Activated T-helper 1 cell treated with anti-CD3 and anti-CD28 coated beads, Interleukin-12 subunit alpha, Interleukin-12 subunit beta, Interleukin-2, Interleukin-4 antibody, amounts not matched to agents 30 ng/mL and 10 ng/mL and 1 ng/mL, durations not matched to agents 14 hours and 24 hours and 36 hours (primary cell): ENCODE data around the gene PGA4. TPM values are rescaled to one million over a fixed set of nuclear protein-coding genes. Genes with fewer than 3 reads are reported as not detected.
"Not testable (repeated sequence)": the region's sequence is repeated elsewhere in the genome, so short reads cannot be mapped to it uniquely, and the experiment has no call there.

Experiments used
- DNase-seq: peaks from one replicate; pipeline ENCODE4 v3.0.0; 2021; ENCODE audit warnings: low spot score
- H3K27ac Mint-ChIP-seq: one replicate; pipeline ENCODE4 v1.8.0; 2021; ENCODE audit warnings: mild to moderate bottlenecking, mixed read lengths
- H3K27me3 Mint-ChIP-seq: one replicate; pipeline ENCODE4 v1.8.0; 2022; ENCODE audit warnings: mild to moderate bottlenecking, moderate library complexity, mixed read lengths; ENCODE audit not compliant: insufficient read depth
- H3K36me3 Mint-ChIP-seq: one replicate; pipeline ENCODE4 v1.8.0; 2021; ENCODE audit warnings: low read depth, mixed read lengths
- H3K4me1 Mint-ChIP-seq: one replicate; pipeline ENCODE4 v1.8.0; 2021; ENCODE audit warnings: low read depth, mixed read lengths
- H3K4me3 Mint-ChIP-seq: one replicate; pipeline ENCODE4 v1.8.0; 2021; ENCODE audit warnings: mild to moderate bottlenecking, moderate library complexity, mixed read lengths
- H3K9me3 Mint-ChIP-seq: one replicate; pipeline ENCODE4 v1.8.0; 2021; ENCODE audit warnings: mixed read lengths
- intact Hi-C: fragments of 100-400 bp; cut with micrococcal nuclease; formaldehyde crosslinking; loops from one replicate; pipeline ENCODE4 v1.15.1; 2024
- total RNA-seq: library from RNA; stranded (reverse); gene quantifications from 2 replicates; pipeline ENCODE4 v1.2.3, GENCODE V29; 2022

The PGA4 gene
- total RNA-seq, 1 donor from 2014 or later, result not detected

DNA sequence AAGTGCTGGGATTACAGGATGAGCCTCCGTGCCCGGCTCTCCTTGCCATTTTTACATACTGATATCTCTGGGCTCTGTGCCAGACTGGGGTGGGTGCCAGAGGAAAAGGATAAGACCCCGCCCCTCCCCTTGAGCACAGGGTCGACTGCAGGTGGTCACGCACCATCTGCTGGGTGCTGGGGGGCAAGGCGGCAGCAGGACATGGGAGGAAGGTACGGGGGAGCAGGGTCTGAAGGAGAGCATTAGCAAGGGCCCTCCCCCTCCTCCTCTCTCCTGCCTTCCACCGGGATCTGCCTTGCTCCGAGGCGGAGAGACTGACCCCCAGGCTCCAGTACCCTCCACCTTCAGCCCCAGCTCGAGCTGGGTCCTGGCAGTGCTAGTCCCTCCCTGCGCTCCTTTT is 28.6 kb upstream of the PGA4 start:
- Mint-ChIP-seq H3K9me3 (no peaks in the 10 kb centered on the region), H3K4me3 (no peak overlapping the region)
- intact Hi-C loops, result no loop called here

DNA sequence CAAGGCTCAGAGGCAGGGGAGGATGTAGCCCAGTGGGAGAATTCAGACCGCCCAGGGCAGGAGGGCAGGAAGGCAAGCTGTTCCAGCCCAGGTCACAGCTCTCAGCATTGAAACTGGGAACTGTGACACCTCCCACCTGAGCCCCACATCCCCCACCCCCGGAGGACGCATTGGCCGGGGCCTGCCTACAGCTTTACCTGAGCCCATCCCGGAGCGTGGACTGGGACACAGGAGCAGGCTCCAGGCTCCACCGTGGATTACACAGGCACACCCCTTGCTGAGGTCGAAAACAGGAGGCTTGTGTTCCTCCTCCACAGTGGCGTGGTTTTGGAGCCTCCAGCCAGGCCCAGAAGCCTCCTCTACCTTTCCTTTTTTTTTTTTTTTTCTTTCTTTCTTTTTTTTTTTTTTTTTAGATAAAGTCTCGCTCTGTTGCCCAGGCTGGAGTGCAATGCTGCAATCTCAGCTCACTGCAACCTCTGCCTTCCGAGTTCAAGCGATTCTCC is 27.9 kb upstream of the PGA4 start:
- no peaks in the 10 kb centered on the region for H3K9me3 Mint-ChIP-seq
- H3K36me3 Mint-ChIP-seq, result no peaks in the 10 kb centered on the region
- no peak overlapping the region for H3K27ac Mint-ChIP-seq
- intact Hi-C loops, result no loop called here
- peaks cover 25% of the 10 kb centered on the region for H3K27me3 Mint-ChIP-seq
- no peak for DNase-seq
- no peaks in the 10 kb centered on the region for H3K4me1 Mint-ChIP-seq
- no peak overlapping the region for H3K4me3 Mint-ChIP-seq

More for the DNA sequence above, 28.6 kb upstream of the PGA4 start:
- Mint-ChIP-seq H3K27ac (no peak overlapping the region), H3K4me1 (no peaks in the 10 kb centered on the region), H3K36me3 (no peaks in the 10 kb centered on the region), H3K27me3 (peaks cover 25% of the 10 kb centered on the region)
- DNase-seq, result no peak

DNA sequence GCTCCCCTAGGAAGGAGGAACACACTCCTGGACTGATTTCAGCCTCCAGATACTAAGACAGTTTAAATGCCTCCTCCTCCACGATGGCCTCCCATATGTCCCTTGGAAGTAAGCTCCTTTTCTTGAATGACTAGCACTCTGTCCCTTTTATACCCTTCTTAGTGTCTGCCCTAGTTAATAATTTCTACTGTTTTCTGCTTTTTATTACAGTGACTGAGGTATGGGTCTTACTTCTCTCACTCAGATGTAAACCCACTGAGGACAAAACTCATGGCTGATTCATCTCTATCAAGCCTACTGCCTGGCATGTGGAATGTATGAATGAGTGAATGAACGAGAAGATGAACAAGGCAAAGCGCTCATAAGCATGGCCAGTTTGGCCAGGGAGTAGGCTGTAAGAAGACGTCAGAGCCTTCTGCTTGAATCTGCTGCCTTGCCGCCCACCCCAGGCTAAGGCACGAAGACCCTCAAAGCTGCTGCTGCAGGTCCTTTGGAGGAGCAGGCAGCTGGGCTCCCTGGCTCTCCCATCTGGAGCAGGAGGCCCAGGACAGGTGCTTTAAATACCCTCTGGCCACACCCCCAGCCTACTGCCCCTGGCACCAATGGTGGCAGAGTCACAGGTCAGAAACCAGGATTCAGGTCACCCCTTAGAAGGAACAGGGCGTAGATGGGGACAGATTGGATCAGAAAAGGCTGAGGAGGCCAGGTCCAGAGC is 27.0 kb upstream of the PGA4 start:
- H3K4me3 Mint-ChIP-seq, result no peak overlapping the region
- H3K4me1 Mint-ChIP-seq, result no peaks in the 10 kb centered on the region
- H3K27ac Mint-ChIP-seq, result no peak overlapping the region
- peaks cover 17% of the 10 kb centered on the region for H3K27me3 Mint-ChIP-seq
- no peaks in the 10 kb centered on the region for H3K36me3 Mint-ChIP-seq
- H3K9me3 Mint-ChIP-seq, result no peaks in the 10 kb centered on the region
- no peak for DNase-seq
- intact Hi-C loops, result no loop called here

DNA sequence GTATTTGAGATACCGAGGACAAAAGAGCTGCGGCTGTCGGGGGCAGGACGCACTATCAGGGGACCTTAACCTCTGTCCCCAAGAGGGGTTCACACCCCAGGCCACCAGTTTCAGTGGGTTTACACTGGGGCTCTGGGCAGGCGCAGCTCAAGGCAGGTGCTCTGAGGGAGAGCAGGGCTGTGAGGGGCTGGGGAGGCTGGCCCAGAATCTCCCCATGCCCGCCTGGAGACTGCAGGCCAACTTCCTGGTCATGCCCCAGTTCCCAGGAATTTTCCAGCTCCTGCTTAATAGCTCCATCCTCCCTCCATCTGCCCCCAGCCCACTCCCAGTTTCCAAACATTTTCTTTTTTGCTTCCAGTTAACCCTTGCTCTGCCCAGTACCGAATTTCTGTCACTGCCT is 26.4 kb upstream of the PGA4 start:
- intact Hi-C loops, result no loop called here
- peaks cover 21% of the 10 kb centered on the region for H3K27me3 Mint-ChIP-seq
- no peaks in the 10 kb centered on the region for H3K36me3 Mint-ChIP-seq
- H3K4me3 Mint-ChIP-seq, result no peak overlapping the region
- H3K9me3 Mint-ChIP-seq, result no peaks in the 10 kb centered on the region
- no peak overlapping the region for H3K27ac Mint-ChIP-seq
- no peaks in the 10 kb centered on the region for H3K4me1 Mint-ChIP-seq
- no peak for DNase-seq

DNA sequence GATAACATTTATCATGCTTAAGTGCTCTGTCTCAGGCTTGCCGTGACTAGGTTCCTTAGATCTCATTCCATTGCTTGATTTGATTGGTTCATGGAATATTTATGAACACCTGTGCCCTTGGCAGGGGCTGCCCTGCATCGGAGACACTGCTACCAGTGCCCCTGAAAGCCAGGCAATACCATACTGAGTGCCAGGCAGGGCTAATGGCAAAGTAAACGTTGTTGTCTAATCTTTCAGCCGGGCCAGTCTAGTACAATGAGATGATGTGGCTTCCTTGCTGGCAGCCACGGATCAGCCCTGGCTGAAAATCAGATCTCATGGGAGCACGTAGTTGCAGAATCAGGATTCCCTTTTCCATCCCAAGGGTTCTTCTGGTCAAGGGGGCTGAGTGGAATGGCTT is 23.8 kb upstream of the PGA4 start:
- H3K27me3 Mint-ChIP-seq, result peaks cover 25% of the 10 kb centered on the region
- H3K9me3 Mint-ChIP-seq, result no peaks in the 10 kb centered on the region
- intact Hi-C loops, result no loop called here
- no peak overlapping the region for H3K27ac Mint-ChIP-seq
- no peaks in the 10 kb centered on the region for H3K36me3 Mint-ChIP-seq
- no peaks in the 10 kb centered on the region for H3K4me1 Mint-ChIP-seq
- H3K4me3 Mint-ChIP-seq, result no peak overlapping the region
- DNase-seq, result no peak

DNA sequence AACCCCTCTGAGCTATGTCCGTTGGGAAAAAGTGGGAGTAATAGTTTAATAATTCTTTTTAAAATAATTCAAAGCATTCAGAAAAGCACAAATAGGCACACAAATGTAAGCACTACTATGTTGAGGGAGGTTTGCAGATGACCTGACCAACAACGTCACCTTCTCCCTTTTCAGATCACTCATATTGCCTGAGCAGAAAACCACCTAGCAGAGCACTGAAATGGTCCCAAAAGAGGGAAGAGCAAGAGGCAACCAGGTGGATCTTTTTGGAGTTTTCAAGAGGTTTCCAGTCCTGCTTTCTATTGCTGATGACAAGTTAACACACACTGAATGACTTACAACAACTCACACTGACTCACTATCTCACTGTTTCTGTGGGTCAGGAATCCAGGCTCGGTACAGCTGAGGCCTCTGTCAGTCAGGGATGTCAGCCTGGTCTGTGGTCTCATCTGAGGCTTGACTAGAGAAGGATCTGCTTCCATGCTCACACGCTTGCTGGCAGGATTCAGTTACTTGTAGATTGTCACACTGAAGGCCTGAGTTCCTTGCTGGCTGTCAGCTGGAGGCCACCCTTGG is 23.1 kb upstream of the PGA4 start:
- Mint-ChIP-seq H3K4me3 (no peak overlapping the region), H3K9me3 (no peaks in the 10 kb centered on the region), H3K27me3 (peaks cover 22% of the 10 kb centered on the region), H3K4me1 (no peaks in the 10 kb centered on the region), H3K36me3 (no peaks in the 10 kb centered on the region), H3K27ac (no peak overlapping the region)
- intact Hi-C loops, result no loop called here
- no peak for DNase-seq

DNA sequence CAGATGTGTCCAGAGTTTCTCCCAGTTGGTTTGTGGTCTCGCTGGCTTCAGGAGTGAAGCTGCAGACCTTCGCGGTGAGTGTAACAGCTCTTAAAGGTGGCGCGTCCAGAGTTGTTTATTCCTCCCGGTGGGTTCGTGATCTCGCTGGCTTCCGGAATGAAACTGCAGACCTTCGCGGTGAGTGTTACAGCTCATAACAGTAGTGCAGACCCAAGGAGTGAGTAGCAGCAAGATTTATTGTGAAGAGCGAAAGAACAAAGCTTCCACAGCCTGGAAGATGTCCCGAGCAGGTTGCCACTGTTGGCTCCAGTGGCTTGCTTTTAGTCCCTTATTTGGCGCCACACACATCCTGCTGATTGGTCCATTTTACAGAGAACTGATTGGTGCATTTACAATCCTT is 20.7 kb upstream of the PGA4 start:
- Mint-ChIP-seq H3K4me3 (no peak overlapping the region), H3K9me3 (no peaks in the 10 kb centered on the region), H3K4me1 (no peaks in the 10 kb centered on the region), H3K27ac (no peak overlapping the region), H3K36me3 (no peaks in the 10 kb centered on the region), H3K27me3 (peaks cover 16% of the 10 kb centered on the region)
- DNase-seq, result no peak
- intact Hi-C loops, result no loop called here

DNA sequence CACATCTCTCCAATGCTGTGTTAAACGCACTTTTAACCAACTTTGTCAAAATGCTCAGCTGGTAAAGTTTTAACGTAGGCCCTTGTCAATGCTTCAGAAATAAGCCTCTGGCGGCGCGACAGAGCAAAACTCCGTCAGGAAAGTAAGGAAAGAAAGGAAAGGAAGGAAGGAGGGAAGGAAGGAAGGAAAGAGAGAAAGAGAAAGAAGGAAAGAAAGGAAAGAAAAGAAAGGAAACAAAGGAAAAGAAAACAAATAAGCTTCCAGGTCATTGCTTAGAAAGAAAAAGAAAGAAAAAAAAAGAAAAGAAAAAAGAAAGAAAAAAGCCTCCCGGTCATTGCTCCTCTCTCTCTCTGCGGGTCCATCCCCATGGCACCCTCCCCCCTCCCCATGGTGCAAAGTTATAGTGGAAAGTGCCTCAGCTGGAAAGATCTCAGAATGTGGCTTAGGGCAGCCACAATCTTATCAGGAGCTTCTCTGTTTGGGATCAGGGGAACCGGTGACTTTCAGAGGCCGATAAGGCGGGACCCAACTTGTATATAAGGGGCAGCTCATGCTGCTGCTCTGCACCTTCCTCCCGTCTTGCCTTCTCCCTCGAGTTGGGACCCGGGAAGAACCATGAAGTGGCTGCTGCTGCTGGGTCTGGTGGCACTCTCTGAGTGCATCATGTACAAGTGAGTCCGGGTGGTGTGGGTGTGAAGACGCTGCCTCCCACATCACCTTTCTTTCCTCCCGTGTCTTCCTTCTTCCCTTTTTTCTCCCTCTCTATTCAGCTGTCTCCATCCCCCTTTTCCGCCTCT is 19.0 kb upstream of the PGA4 start, which contains the start of gene PGA3:
PGA3 (plus strand) TSS at position 566 of the 797 bp plus-strand sequence; CDS start at position 616, 50 bp downstream.
- H3K36me3 Mint-ChIP-seq, H3K4me1 Mint-ChIP-seq, H3K4me3 Mint-ChIP-seq, DNase-seq, intact Hi-C loops, H3K9me3 Mint-ChIP-seq, H3K27ac Mint-ChIP-seq: not testable (repeated sequence)
- peaks cover 14% of the 10 kb centered on the region for H3K27me3 Mint-ChIP-seq

DNA sequence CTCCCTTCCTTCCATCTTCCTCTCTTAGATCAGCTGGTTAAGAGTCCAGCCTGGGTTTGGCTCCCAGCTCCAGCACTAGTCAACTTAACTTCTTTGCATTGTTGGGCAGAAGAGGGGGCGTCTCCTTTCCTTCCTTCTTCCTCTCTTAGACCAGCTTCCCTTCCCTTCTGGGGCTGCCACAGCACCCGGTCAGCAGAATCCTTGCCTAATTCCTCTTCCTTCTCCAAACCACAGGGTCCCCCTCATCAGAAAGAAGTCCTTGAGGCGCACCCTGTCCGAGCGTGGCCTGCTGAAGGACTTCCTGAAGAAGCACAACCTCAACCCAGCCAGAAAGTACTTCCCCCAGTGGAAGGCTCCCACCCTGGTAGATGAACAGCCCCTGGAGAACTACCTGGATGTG is 18.3 kb upstream of the PGA4 start:
- intact Hi-C loops, H3K27ac Mint-ChIP-seq, H3K36me3 Mint-ChIP-seq, H3K4me3 Mint-ChIP-seq, H3K9me3 Mint-ChIP-seq, DNase-seq, H3K4me1 Mint-ChIP-seq: not testable (repeated sequence)
- H3K27me3 Mint-ChIP-seq, result peaks cover 14% of the 10 kb centered on the region

DNA sequence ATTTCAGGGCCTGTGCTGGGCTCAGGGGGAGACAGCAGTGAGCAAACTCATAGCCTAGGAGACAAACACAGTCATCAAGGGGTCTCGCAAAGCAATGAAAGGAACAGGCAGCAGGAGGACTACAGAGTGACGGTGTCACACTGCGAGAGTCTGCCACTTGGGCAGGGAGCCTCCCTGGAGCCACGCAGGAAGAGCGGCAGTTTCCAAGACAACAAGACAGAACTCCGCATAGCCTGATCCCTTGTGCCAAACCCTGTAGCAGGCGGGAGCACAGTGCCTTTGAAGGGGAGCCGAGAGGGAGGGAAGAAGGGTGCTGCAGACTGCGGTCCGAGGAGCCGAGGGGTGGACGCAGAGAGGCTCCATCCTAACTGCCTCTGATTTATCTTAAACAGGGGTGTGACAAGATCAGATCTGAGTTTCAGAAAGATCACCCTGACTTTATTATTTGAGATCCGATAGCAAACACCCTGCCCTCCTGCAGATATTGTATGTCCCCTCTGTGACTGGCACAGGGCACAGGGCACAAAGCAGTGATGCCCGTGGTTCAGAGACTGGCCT is 17.6 kb upstream of the PGA4 start:
- H3K4me3 Mint-ChIP-seq, H3K36me3 Mint-ChIP-seq, intact Hi-C loops, H3K4me1 Mint-ChIP-seq, H3K27ac Mint-ChIP-seq, H3K9me3 Mint-ChIP-seq, DNase-seq: not testable (repeated sequence)
- peaks cover 14% of the 10 kb centered on the region for H3K27me3 Mint-ChIP-seq

DNA sequence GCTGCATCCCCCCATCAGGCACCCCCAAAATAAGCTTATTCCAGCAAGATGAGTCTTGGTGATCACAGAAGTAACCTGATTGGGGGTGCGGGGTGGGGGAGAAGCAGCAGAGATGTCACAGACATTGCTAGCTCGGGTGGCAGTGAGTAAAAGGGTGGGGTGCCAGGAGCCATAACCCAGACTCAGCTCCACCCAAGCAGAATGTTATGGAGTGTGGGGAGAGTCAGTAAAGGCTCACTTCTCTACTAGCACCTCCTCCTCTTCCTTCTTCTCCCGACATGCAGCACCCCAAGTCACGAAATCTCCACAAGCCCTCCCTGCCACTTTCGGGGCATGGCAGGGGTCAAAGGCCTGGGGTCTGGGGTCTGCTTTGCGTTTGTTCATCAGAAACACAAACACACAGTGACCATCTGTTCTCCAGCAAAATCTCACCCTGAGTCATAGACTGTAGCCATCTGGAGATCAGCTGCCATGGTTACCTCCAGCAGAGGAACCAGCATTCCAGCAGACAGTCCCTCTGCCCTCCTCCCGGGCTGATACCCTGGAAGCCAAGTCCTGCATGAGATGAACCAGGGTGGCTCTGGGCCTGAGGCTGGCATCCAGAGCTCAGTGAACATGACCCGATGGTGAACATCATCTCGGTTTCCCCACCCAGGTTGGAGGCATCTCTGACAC is 14.4 kb upstream of the PGA4 start:
- H3K36me3 Mint-ChIP-seq, DNase-seq, H3K27me3 Mint-ChIP-seq, H3K9me3 Mint-ChIP-seq, H3K4me1 Mint-ChIP-seq, intact Hi-C loops, H3K4me3 Mint-ChIP-seq, H3K27ac Mint-ChIP-seq: not testable (repeated sequence)

DNA sequence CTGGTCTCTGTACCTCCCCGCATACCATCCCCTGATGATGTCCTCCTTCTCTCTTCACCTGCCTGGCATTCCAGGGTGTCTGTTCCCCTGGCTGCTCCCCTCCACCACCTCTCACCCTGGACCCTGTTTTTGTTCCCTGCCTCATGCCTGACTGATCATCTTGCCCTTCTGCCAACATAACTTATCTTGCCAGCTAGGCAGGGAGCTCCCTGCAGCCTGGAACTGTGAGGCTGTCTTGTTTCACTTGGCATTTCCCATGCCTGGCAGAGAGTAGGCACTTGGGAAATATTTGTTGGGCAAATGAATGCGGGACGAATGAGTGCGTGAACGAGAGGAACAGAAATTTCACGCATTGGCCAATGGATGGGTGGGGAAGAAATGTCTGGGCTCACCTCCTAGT is 11.5 kb upstream of the PGA4 start:
- H3K27ac Mint-ChIP-seq, intact Hi-C loops, H3K4me3 Mint-ChIP-seq, H3K27me3 Mint-ChIP-seq, DNase-seq, H3K36me3 Mint-ChIP-seq, H3K9me3 Mint-ChIP-seq, H3K4me1 Mint-ChIP-seq: not testable (repeated sequence)
